ENCODE results near the gene PPBP.

GRCh38 chr4:73974352-73974751, 13.6 kb downstream of the PPBP start:
- no peak for TF ChIP-seq GATA2 (IDR thresholded peaks at IDR 0.05; ENCODE audit: low read depth, low read length)
- no peak for TF ChIP-seq GATA3 (IDR thresholded peaks at IDR 0.05; ENCODE audit: low read depth, low read length)
